CD14-positive monocyte (primary cell): ENCODE measurements around the gene NEK7. TPM values are rescaled to one million over a fixed set of nuclear protein-coding genes. Genes with fewer than 3 reads are reported as not detected.

Source experiments
- DNase-seq, 3 donors: peaks; one replicate each; pipeline ENCODE4 v3.0.0-alpha.2; 2011 to 2022
- H2AFZ ChIP-seq: 2 replicates; pipeline ENCODE4 v1.6.0; 2012; ENCODE audit warnings: mild to moderate bottlenecking, low read depth, low read length, inconsistent platforms; ENCODE audit not compliant: insufficient read depth, poor library complexity, severe bottlenecking
- H3K27ac ChIP-seq, 2 donors: 1 replicate in 1 of 2; 2 replicates in 1 of 2; pipeline ENCODE4 v1.5.1; 2012 to 2013; ENCODE audit warnings: low read length in 2 of 2, control low read depth in 1 of 2, inconsistent platforms in 1 of 2, low read depth in 1 of 2, mild to moderate bottlenecking in 1 of 2
- H3K27me3 ChIP-seq, 2 donors: one replicate each; pipeline versions ENCODE4 v1.6.0 to v1.6.1; 2011 to 2013; ENCODE audit warnings: low read length in 2 of 2; ENCODE audit not compliant: control insufficient read depth in 2 of 2, insufficient read depth in 2 of 2
- H3K36me3 ChIP-seq, 2 donors: replicated peaks in 1 of 2; 1 replicate in 1 of 2; 2 replicates in 1 of 2; pipeline versions ENCODE4 v1.5.1 to v1.6.1; 2012 to 2013; ENCODE audit warnings: low read length in 2 of 2, control low read depth in 1 of 2, inconsistent platforms in 1 of 2, mild to moderate bottlenecking in 1 of 2; ENCODE audit not compliant: insufficient read depth in 2 of 2, control insufficient read depth in 1 of 2
- H3K4me1 ChIP-seq, 2 donors: 1 replicate in 1 of 2; 2 replicates in 1 of 2; pipeline versions ENCODE4 v1.5.1 to v1.6.1; 2012 to 2013; ENCODE audit warnings: low read length in 2 of 2, control low read depth in 1 of 2, inconsistent platforms in 1 of 2, mild to moderate bottlenecking in 1 of 2, moderate library complexity in 1 of 2; ENCODE audit not compliant: insufficient read depth in 2 of 2, control insufficient read depth in 1 of 2
- H3K4me2 ChIP-seq: replicated peaks from 2 replicates; pipeline ENCODE3; 2012; ENCODE audit warnings: low read length, moderate library complexity, mild to moderate bottlenecking; ENCODE audit not compliant: poor library complexity, severe bottlenecking; ENCODE audit errors: extremely low read depth
- H3K4me3 ChIP-seq, 3 experiments: fragments of 200-600 bp in 1 of 3; sonication (generic) in 1 of 3; replicated peaks in 1 of 3; 1 replicate in 2 of 3; 2 replicates in 1 of 3; pipeline ENCODE4 v1.5.1; 2011 to 2013; ENCODE audit warnings: low read length in 3 of 3, mild to moderate bottlenecking in 3 of 3, control low read depth in 2 of 3, low read depth in 2 of 3, inconsistent platforms in 1 of 3, moderate library complexity in 1 of 3
- H3K79me2 ChIP-seq: 2 replicates; pipeline ENCODE4 v1.6.0; 2012; ENCODE audit warnings: mild to moderate bottlenecking, control low read depth, inconsistent platforms, low read length, moderate library complexity; ENCODE audit not compliant: insufficient read depth
- H3K9ac ChIP-seq: 2 replicates; pipeline ENCODE4 v1.6.0; 2017; ENCODE audit warnings: low read length, mild to moderate bottlenecking; ENCODE audit not compliant: insufficient read depth, poor library complexity, severe bottlenecking
- H3K9me3 ChIP-seq, 2 donors: replicated peaks in 1 of 2; 1 replicate in 1 of 2; 2 replicates in 1 of 2; pipeline versions ENCODE4 v1.5.1 to v1.6.1; 2012 to 2013; ENCODE audit warnings: low read length in 2 of 2, control low read depth in 1 of 2; ENCODE audit not compliant: control insufficient read depth in 1 of 2, insufficient read depth in 1 of 2
- H4K20me1 ChIP-seq: 2 replicates; pipeline ENCODE4 v1.6.0; 2012; ENCODE audit warnings: mild to moderate bottlenecking, low read length, control low read depth, moderate library complexity; ENCODE audit not compliant: insufficient read depth
- H3K27ac Mint-ChIP-seq, 7 donors: one replicate each; pipeline ENCODE4 v1.8.0; 2020; ENCODE audit warnings: mild to moderate bottlenecking in 7 of 7, mixed read lengths in 7 of 7, moderate library complexity in 6 of 7, inconsistent platforms in 2 of 7
- H3K27me3 Mint-ChIP-seq, 3 donors: one replicate each; pipeline ENCODE4 v1.8.0; 2021 to 2022; ENCODE audit warnings: low read depth in 3 of 3, mild to moderate bottlenecking in 3 of 3, mixed read lengths in 3 of 3, moderate library complexity in 3 of 3, inconsistent platforms in 1 of 3
- H3K36me3 Mint-ChIP-seq, 2 donors: one replicate each; pipeline ENCODE4 v1.8.0; 2020; ENCODE audit warnings: mixed read lengths in 2 of 2, inconsistent platforms in 1 of 2, mild to moderate bottlenecking in 1 of 2
- H3K4me1 Mint-ChIP-seq: one replicate; pipeline ENCODE4 v1.8.0; 2020; ENCODE audit warnings: mild to moderate bottlenecking, mixed read lengths
- H3K4me3 Mint-ChIP-seq, 2 donors: one replicate each; pipeline ENCODE4 v1.8.0; 2020; ENCODE audit warnings: mild to moderate bottlenecking in 2 of 2, mixed read lengths in 2 of 2, moderate library complexity in 1 of 2
- H3K9me3 Mint-ChIP-seq, 7 donors: one replicate each; pipeline ENCODE4 v1.8.0; 2020 to 2022; ENCODE audit warnings: mixed read lengths in 7 of 7, mild to moderate bottlenecking in 6 of 7, moderate library complexity in 6 of 7, inconsistent platforms in 2 of 7
- CTCF ChIP-seq: fragments of 200-600 bp; IDR thresholded peaks from one replicate; pipeline ENCODE4 v1.8.0; 2022; ENCODE audit warnings: antibody characterized with exemption, mild to moderate bottlenecking
- WGBS: methylation state at CpG from one replicate; pipeline ENCODE4 v1.1.5; 2013; ENCODE audit warnings: missing lambda C conversion rate; ENCODE audit not compliant: insufficient coverage; 5-methylcytosine and 5-hydroxymethylcytosine counted together
- intact Hi-C, 2 donors: fragments of 100-400 bp; cut with micrococcal nuclease; formaldehyde crosslinking; loops; one replicate each; pipeline versions ENCODE4 v1.15.0 to v1.15.1; 2023
- polyA plus RNA-seq, 3 donors: library from polyadenylated mRNA; depleted of rRNA in 1 of 3; unstranded in 2 of 3; stranded (reverse) in 1 of 3; fragments of 300-500 nt in 2 of 3; fragments of >200 nt in 1 of 3; fragmentation: Illumina TruSeq in 2 of 3; gene quantifications; 1 replicate in 2 of 3; 2 replicates in 1 of 3; pipeline ENCODE4 v1.2.3, GENCODE V29; 2012 to 2021

Gene NEK7
- polyA plus RNA-seq, 3 donors, result 16.0 to 50.1 (median 46.5) TPM

- H3K4me1 ChIP-seq, result peaks cover 30 to 34% of the 10 kb centered on the region in 2 donors
- Mint-ChIP-seq H3K27me3 (no peaks in the 10 kb centered on the region), H3K4me1 (peaks cover 49% of the 10 kb centered on the region), H3K9me3 (no peaks in the 10 kb centered on the region), H3K4me3 (no peak overlapping the region), H3K36me3 (peaks cover 0 to 3% of the 10 kb centered on the region in 2 donors), H3K27ac (peak overlapping the region in 3 of 7 donors; percentile 0 to 85 (median 50))
- intact Hi-C loops, result no loop called here
- H4K20me1 ChIP-seq, result peaks cover 77% of the 10 kb centered on the region
- H3K27me3 ChIP-seq, result no peaks in the 10 kb centered on the region
- peaks cover 93% of the 10 kb centered on the region for H3K79me2 ChIP-seq
- TF ChIP-seq CTCF, result no peak
- H3K4me3 ChIP-seq, result no peak overlapping the region
- H3K9ac ChIP-seq, result no peak overlapping the region
- no peak for DNase-seq
- H3K9me3 ChIP-seq, result no peaks in the 10 kb centered on the region
- H3K36me3 ChIP-seq, result no peaks in the 10 kb centered on the region
- no peak overlapping the region for H3K4me2 ChIP-seq
- H3K27ac ChIP-seq, result no peak overlapping the region
- no peak overlapping the region for H2AFZ ChIP-seq
- WGBS, result no CpG with 5 or more reads among the region's 4 CpGs
Observed at GRCh38 chr1:198160946-198161614, 4.3 kb downstream of the NEK7 start.

GRCh38 chr1:198161718-198162090 is 4.9 kb downstream of the NEK7 start:
- Mint-ChIP-seq H3K4me1 (peaks cover 50% of the 10 kb centered on the region), H3K4me3 (no peak overlapping the region), H3K36me3 (peaks cover 0 to 3% of the 10 kb centered on the region in 2 donors), H3K27me3 (no peaks in the 10 kb centered on the region), H3K27ac (peak overlapping the region; percentile 68 to 90 (median 85)), H3K9me3 (no peaks in the 10 kb centered on the region)
- H3K27me3 ChIP-seq, result no peaks in the 10 kb centered on the region
- no CpG with 5 or more reads among the region's 2 CpGs for WGBS
- peaks cover 83% of the 10 kb centered on the region for H4K20me1 ChIP-seq
- H3K4me2 ChIP-seq, result peak overlapping the region; percentile 49
- no peaks in the 10 kb centered on the region for H3K9me3 ChIP-seq
- no peak for TF ChIP-seq CTCF
- peak overlapping the region; percentile 66 to 84 for H3K27ac ChIP-seq
- intact Hi-C loops, result no loop called here
- H3K36me3 ChIP-seq, result no peaks in the 10 kb centered on the region
- peaks cover 30 to 40% of the 10 kb centered on the region in 2 donors for H3K4me1 ChIP-seq
- H3K4me3 ChIP-seq, result no peak overlapping the region
- no peak for DNase-seq
- no peak overlapping the region for H2AFZ ChIP-seq
- H3K79me2 ChIP-seq, result peaks cover 99% of the 10 kb centered on the region
- no peak overlapping the region for H3K9ac ChIP-seq
